Measurements from ENCODE around the gene LRRC72.

The LRRC72 gene

DNA sequence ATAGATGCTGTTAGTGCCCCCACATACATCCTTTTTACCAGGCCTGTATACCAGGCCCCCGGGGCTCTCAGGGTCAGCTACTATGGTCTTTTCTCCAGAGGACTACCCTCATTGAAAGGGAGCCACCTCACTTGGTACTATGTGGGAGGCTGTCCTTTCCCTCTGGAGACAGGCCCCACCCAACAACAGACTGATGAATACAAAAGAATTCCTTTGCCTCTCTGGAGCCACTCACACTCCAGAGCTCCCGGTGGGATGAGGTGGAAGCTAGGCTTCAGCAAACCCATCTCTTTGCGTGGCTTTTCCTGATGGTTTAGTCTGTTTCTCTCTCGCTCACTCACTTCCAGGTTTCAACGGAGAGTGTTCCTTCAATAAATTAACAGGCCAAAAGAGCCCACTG lies 88.6 kb downstream of the LRRC72 start:
- Histone ChIP-seq H3K4me3 (ENCODE audit: low read length) (no peak overlapping the region), H3K9ac (ENCODE audit: low read length) (no peak overlapping the region), H3K27me3 (ENCODE audit: control insufficient read depth, insufficient read depth, low read length) (no peaks in the 10 kb centered on the region), H3K36me3 (ENCODE audit: control insufficient read depth, insufficient read depth, low read length) (no peaks in the 10 kb centered on the region), H3K4me1 (ENCODE audit: control insufficient read depth, insufficient read depth, low read length) (peaks cover 23% of the 10 kb centered on the region), H3K9me3 (ENCODE audit: control insufficient read depth, low read length) (no peaks in the 10 kb centered on the region)

- H3K27me3 ChIP-seq (ENCODE audit: control insufficient read depth, insufficient read depth, low read length): no peaks in the 10 kb centered on the region
- no peaks in the 10 kb centered on the region for H3K36me3 ChIP-seq (ENCODE audit: control insufficient read depth, insufficient read depth, low read length)
- H3K4me1 ChIP-seq (ENCODE audit: control insufficient read depth, insufficient read depth, low read length): peaks cover 15% of the 10 kb centered on the region
- H3K9me3 ChIP-seq (ENCODE audit: control insufficient read depth, low read length): no peaks in the 10 kb centered on the region
- H3K4me3 ChIP-seq (ENCODE audit: low read length): no peak overlapping the region
- no peak overlapping the region for H3K9ac ChIP-seq (ENCODE audit: low read length)
Observed at GRCh38 chr7:16616122-16616521, 89.5 kb downstream of the LRRC72 start.

DNA sequence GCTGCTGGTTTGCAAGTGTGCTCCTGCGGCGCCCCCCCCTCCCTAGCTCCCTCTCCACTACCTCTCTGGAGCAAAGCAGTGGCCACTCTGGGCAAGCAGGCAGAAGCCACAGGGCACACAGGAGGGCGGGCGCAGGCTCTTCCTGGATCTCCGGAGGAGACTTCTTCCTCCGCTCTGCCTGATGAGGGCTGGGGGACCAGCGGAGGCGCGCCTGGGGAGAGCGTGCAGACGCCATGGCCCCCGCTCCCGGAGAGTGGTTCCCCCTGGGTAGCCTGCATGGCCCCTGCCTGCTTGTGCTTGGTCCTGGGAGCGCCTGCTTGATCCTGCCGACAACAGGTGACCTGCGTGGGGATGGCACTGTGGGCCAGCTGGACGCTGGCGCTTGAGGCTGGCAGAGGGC lies 89.9 kb downstream of the LRRC72 start:
- H3K36me3 ChIP-seq (ENCODE audit: control insufficient read depth, insufficient read depth, low read length): no peaks in the 10 kb centered on the region
- no peak overlapping the region for H3K4me3 ChIP-seq (ENCODE audit: low read length)
- peaks cover 11% of the 10 kb centered on the region for H3K4me1 ChIP-seq (ENCODE audit: control insufficient read depth, insufficient read depth, low read length)
- no peak overlapping the region for H3K9ac ChIP-seq (ENCODE audit: low read length)
- no peaks in the 10 kb centered on the region for H3K9me3 ChIP-seq (ENCODE audit: control insufficient read depth, low read length)
- no peaks in the 10 kb centered on the region for H3K27me3 ChIP-seq (ENCODE audit: control insufficient read depth, insufficient read depth, low read length)

DNA sequence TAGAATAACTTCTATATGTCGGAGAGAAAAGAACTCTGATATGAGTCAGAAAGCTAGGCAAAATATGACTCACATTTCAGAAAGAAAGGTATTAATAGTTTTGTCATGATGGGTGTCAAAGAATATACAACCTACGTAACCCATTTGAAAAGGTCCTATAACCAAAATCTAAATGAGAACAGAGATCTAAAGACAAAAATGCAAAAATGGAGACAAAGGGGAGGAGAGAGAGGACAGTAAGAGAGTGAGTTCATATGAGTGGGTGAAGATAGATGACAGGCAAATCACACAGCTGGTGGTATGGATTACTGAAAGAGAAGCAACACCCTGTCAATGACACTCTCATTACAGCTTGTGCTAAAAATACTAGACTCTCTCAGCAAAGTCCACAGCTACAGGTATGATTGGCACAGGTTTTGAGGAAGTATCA lies 93.4 kb downstream of the LRRC72 start:
- no peak overlapping the region for H3K9ac ChIP-seq (ENCODE audit: low read length)
- H3K4me1 ChIP-seq (ENCODE audit: control insufficient read depth, insufficient read depth, low read length): no peaks in the 10 kb centered on the region
- no peaks in the 10 kb centered on the region for H3K36me3 ChIP-seq (ENCODE audit: control insufficient read depth, insufficient read depth, low read length)
- no peak overlapping the region for H3K4me3 ChIP-seq (ENCODE audit: low read length)
- H3K9me3 ChIP-seq (ENCODE audit: control insufficient read depth, low read length): no peaks in the 10 kb centered on the region
- no peaks in the 10 kb centered on the region for H3K27me3 ChIP-seq (ENCODE audit: control insufficient read depth, insufficient read depth, low read length)

- H3K9ac ChIP-seq (ENCODE audit: low read length): no peak overlapping the region
- no peaks in the 10 kb centered on the region for H3K27me3 ChIP-seq (ENCODE audit: control insufficient read depth, insufficient read depth, low read length)
- H3K4me3 ChIP-seq (ENCODE audit: low read length): no peak overlapping the region
- no peaks in the 10 kb centered on the region for H3K4me1 ChIP-seq (ENCODE audit: control insufficient read depth, insufficient read depth, low read length)
- H3K9me3 ChIP-seq (ENCODE audit: control insufficient read depth, low read length): no peaks in the 10 kb centered on the region
- no peaks in the 10 kb centered on the region for H3K36me3 ChIP-seq (ENCODE audit: control insufficient read depth, insufficient read depth, low read length)
Observed at GRCh38 chr7:16626388-16626787, 99.8 kb downstream of the LRRC72 start.

GRCh38 chr7:16627236-16627635 lies 100.6 kb downstream of the LRRC72 start:
- Histone ChIP-seq H3K36me3 (ENCODE audit: control insufficient read depth, insufficient read depth, low read length) (no peaks in the 10 kb centered on the region), H3K4me3 (ENCODE audit: low read length) (no peak overlapping the region), H3K9ac (ENCODE audit: low read length) (no peak overlapping the region), H3K9me3 (ENCODE audit: control insufficient read depth, low read length) (no peaks in the 10 kb centered on the region), H3K4me1 (ENCODE audit: control insufficient read depth, insufficient read depth, low read length) (no peaks in the 10 kb centered on the region), H3K27me3 (ENCODE audit: control insufficient read depth, insufficient read depth, low read length) (no peaks in the 10 kb centered on the region)

- no peak overlapping the region for H3K4me3 ChIP-seq (ENCODE audit: low read length)
- no peak overlapping the region for H3K9ac ChIP-seq (ENCODE audit: low read length)
- H3K4me1 ChIP-seq (ENCODE audit: control insufficient read depth, insufficient read depth, low read length): peaks cover 6% of the 10 kb centered on the region
- H3K36me3 ChIP-seq (ENCODE audit: control insufficient read depth, insufficient read depth, low read length): no peaks in the 10 kb centered on the region
- no peaks in the 10 kb centered on the region for H3K27me3 ChIP-seq (ENCODE audit: control insufficient read depth, insufficient read depth, low read length)
- H3K9me3 ChIP-seq (ENCODE audit: control insufficient read depth, low read length): no peaks in the 10 kb centered on the region
Observed at GRCh38 chr7:16630654-16631053, 104.0 kb downstream of the LRRC72 start.
